ENCODE measurements around the gene PTPRG.

- no peak for TF ChIP-seq CTCF (IDR thresholded peaks at IDR 0.05)
- no peak for TF ChIP-seq POLR2AphosphoS5 (IDR thresholded peaks at IDR 0.05)
- TF ChIP-seq POLR2A (IDR thresholded peaks at IDR 0.05), result no peak
Measured at GRCh38 chr3:61826161-61826560, 264.8 kb downstream of the PTPRG start.

Measured in suprapubic skin (tissue), 4 donors.